Activated CD8-positive, alpha-beta T cell treated with anti-CD3 and anti-CD28 coated beads, Interleukin-2, amount 10 ng/mL, durations not matched to agents 7 days and 5 days (primary cell): Measurements from ENCODE around the gene PNKP. TPM values are rescaled to one million over a fixed set of nuclear protein-coding genes. Genes with fewer than 3 reads are reported as not detected.

ENCODE experiments used
- microRNA-seq: library from miRNA; unstranded; fragments of <30 nt; microRNA quantifications from one replicate; pipeline ENCODE4 v1.2.0, GENCODE V29; 2022
- total RNA-seq, 2 experiments: library from RNA; stranded (reverse); gene quantifications; one replicate each; pipeline ENCODE4 v1.2.3, GENCODE V29; 2021

Gene PNKP
- total RNA-seq, 2 experiments from 2014 or later: 113 to 120 TPM

Small RNAs within 50 kb of the gene (microRNA-seq; reads per million reads assigned to microRNA genes)
- gene MIR4749 (1.7 reads per million), gene MIR4750 (not detected), gene MIR6800 (1.7 reads per million)

Other genes with a start within 250 kb of the PNKP start
- gene RRAS, start 227.4 kb downstream of the PNKP start, total RNA-seq: 1 to 10 TPM; 8.1 to 8.4 TPM
- gene SCAF1, start 225.4 kb downstream of the PNKP start, total RNA-seq: 10 to 100 TPM; 61.0 to 64.1 TPM
- 100 to 1,000 TPM; 133 to 137 TPM for gene IRF3, start 201.7 kb downstream of the PNKP start, total RNA-seq
- 10 to 100 TPM; 84.7 to 87.7 TPM for gene BCL2L12, start 201.6 kb downstream of the PNKP start, total RNA-seq
- gene PRMT1, start 190.3 kb downstream of the PNKP start, total RNA-seq: 100 to 1,000 TPM; 160 to 169 TPM
- gene ADM5, start 178.0 kb downstream of the PNKP start, total RNA-seq: 1 to 10 TPM; 4.4 to 4.5 TPM
- under 1 TPM; 0.52 to 0.82 TPM for gene CPT1C, start 176.5 kb downstream of the PNKP start, total RNA-seq
- gene TSKS, start 104.3 kb downstream of the PNKP start, total RNA-seq: 1 to 10 TPM; 1.1 to 1.5 TPM
- gene AP2A1, start 100.6 kb downstream of the PNKP start, total RNA-seq: 10 to 100 TPM; 88.1 to 96.4 TPM
- 10 to 100 TPM; 23.1 to 24.2 TPM for gene FUZ, start 54.3 kb downstream of the PNKP start, total RNA-seq
- gene MED25, start 49.3 kb downstream of the PNKP start, total RNA-seq: 10 to 100 TPM; 59.9 to 62.2 TPM
- gene PTOV1, start 16.4 kb downstream of the PNKP start, total RNA-seq: 10 to 100 TPM; 78.8 to 94.3 TPM
- gene AKT1S1, start 9.8 kb upstream of the PNKP start, total RNA-seq: 10 to 100 TPM; 15.6 to 16.4 TPM
- gene TBC1D17, start 10.1 kb upstream of the PNKP start, total RNA-seq: 10 to 100 TPM; 28.6 to 30.8 TPM
- gene IL4I1, start 29.3 kb upstream of the PNKP start, total RNA-seq: 1 to 10 TPM; 1.2 to 1.6 TPM
- 1 to 10 TPM; 7.1 to 9.3 TPM for gene ATF5, start 61.6 kb upstream of the PNKP start, total RNA-seq
- 100 to 1,000 TPM; 116 to 122 TPM for gene NUP62, start 61.9 kb upstream of the PNKP start, total RNA-seq
- gene SIGLEC11, start 93.6 kb upstream of the PNKP start, total RNA-seq: not detected
- gene VRK3, start 157.8 kb upstream of the PNKP start, total RNA-seq: 10 to 100 TPM; 67.7 to 74.8 TPM
- 1 to 10 TPM; 8.3 to 9.0 TPM for gene ZNF473, start 158.4 kb upstream of the PNKP start, total RNA-seq